PC-9 (cell line): Measurements from ENCODE around the gene NOX5.

Experiments used
- EZH2 ChIP-seq: fragments of 200-600 bp; sonication (generic); IDR thresholded peaks from 2 replicates; pipeline ENCODE4 v1.8.0; 2017; ENCODE audit warnings: antibody characterized with exemption, low read depth
- TF ChIP-seq, protein P1 (sequence below): fragments of 200-600 bp; sonication (generic); conservative IDR thresholded peaks from 2 replicates; pipeline ENCODE4 v1.6.1; 2017; ENCODE audit warnings: mixed run types, antibody characterized with exemption, mild to moderate bottlenecking, moderate library complexity

DNA sequence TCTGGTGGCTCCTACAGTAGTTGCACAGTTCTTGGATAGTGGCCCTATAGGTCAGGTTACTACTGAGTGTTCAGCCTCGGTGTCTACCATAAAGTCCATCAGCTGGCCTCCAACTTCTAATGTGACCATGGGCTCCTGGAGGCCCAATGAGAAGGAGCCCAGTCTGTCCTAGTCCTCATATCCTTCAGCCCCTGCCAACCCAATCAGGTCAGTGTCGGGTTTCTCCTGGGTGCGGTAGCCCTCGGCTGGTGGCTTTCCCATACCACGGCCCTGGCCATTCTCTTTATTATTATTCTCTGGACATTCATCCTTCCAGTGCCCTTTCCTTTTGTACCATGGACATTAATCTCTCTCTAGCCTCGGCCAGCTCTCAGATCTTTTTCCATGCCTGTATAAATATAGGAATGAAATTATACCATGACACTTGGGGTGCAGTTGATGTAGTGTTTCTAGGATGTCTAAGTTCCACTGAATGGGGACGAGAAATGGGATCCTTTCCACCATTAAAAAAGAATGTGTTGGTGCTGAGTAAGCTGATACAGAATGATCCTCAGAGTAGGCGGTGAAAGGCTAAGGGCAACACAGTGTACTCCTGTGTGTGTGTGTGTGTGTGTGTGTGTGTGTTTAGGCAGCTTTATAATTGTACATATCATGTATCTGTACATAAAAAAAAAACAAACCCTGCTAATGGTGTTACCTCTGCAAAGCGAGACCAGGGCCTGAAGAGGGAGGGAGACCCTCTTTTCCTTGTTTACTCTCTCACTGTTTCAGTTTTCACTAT, 19.3 kb upstream of the NOX5 start:
- TF ChIP-seq, protein P1, sequence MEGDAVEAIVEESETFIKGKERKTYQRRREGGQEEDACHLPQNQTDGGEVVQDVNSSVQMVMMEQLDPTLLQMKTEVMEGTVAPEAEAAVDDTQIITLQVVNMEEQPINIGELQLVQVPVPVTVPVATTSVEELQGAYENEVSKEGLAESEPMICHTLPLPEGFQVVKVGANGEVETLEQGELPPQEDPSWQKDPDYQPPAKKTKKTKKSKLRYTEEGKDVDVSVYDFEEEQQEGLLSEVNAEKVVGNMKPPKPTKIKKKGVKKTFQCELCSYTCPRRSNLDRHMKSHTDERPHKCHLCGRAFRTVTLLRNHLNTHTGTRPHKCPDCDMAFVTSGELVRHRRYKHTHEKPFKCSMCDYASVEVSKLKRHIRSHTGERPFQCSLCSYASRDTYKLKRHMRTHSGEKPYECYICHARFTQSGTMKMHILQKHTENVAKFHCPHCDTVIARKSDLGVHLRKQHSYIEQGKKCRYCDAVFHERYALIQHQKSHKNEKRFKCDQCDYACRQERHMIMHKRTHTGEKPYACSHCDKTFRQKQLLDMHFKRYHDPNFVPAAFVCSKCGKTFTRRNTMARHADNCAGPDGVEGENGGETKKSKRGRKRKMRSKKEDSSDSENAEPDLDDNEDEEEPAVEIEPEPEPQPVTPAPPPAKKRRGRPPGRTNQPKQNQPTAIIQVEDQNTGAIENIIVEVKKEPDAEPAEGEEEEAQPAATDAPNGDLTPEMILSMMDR: no peak
- no peak for TF ChIP-seq EZH2
